ENCODE data around the gene TRMT1.

- TF ChIP-seq, protein P1, sequence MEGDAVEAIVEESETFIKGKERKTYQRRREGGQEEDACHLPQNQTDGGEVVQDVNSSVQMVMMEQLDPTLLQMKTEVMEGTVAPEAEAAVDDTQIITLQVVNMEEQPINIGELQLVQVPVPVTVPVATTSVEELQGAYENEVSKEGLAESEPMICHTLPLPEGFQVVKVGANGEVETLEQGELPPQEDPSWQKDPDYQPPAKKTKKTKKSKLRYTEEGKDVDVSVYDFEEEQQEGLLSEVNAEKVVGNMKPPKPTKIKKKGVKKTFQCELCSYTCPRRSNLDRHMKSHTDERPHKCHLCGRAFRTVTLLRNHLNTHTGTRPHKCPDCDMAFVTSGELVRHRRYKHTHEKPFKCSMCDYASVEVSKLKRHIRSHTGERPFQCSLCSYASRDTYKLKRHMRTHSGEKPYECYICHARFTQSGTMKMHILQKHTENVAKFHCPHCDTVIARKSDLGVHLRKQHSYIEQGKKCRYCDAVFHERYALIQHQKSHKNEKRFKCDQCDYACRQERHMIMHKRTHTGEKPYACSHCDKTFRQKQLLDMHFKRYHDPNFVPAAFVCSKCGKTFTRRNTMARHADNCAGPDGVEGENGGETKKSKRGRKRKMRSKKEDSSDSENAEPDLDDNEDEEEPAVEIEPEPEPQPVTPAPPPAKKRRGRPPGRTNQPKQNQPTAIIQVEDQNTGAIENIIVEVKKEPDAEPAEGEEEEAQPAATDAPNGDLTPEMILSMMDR (IDR thresholded peaks at IDR 0.05; ENCODE audit: low read length): no peak
- no peak for TF ChIP-seq EZH2 (IDR thresholded peaks at IDR 0.05; ENCODE audit: borderline replicate concordance, low read length)
These were observed 12.8 kb downstream of the TRMT1 start for GRCh38 chr19:13103581-13104359.
